Measurements from ENCODE around the gene TRIP13.
"Not testable (repeated sequence)": the region's sequence is repeated elsewhere in the genome, so short reads cannot be mapped to it uniquely, and the experiment has no call there.

GRCh38 chr5:933951-934350 is 41.3 kb downstream of the TRIP13 start:
- TF ChIP-seq BHLHE40 (IDR thresholded peaks at IDR 0.05; ENCODE audit: low read depth, low read length); MAFK (IDR thresholded peaks at IDR 0.05; ENCODE audit: low read depth, low read length); SMC3 (IDR thresholded peaks at IDR 0.05; ENCODE audit: low read depth, low read length); RFX5 (IDR thresholded peaks at IDR 0.05; ENCODE audit: low read depth, low read length); POLR2A (IDR thresholded peaks at IDR 0.05; ENCODE audit: low read depth, low read length); CTCF (conservative IDR thresholded peaks at IDR 0.05; ENCODE audit: low read depth, low read length); NFE2L2 (IDR thresholded peaks at IDR 0.05; ENCODE audit: low read depth, low read length); ELK1 (IDR thresholded peaks at IDR 0.05; ENCODE audit: borderline replicate concordance, low read depth, low read length); CHD1 (IDR thresholded peaks at IDR 0.05; ENCODE audit: low read depth, low read length); MAZ (IDR thresholded peaks at IDR 0.05; ENCODE audit: borderline replicate concordance, low read depth, low read length); USF2 (IDR thresholded peaks at IDR 0.05; ENCODE audit: low read depth, low read length): not testable (repeated sequence)

Measured in IMR-90 (cell line).